Uterus (tissue), 2 donors: Measurements from ENCODE around the gene PDK4.

Source experiments
- POLR2A ChIP-seq, 2 donors: fragments of 450-650 bp; IDR thresholded peaks; one replicate each; pipeline ENCODE4 v1.6.1; 2016; ENCODE audit warnings: antibody characterized with exemption in 2 of 2, mild to moderate bottlenecking in 1 of 2, moderate library complexity in 1 of 2
- TF ChIP-seq, protein P1 (sequence below), 4 experiments: fragments of 200-600 bp in 2 of 4; fragments of 450-650 bp in 2 of 4; sonication (generic) in 2 of 4; IDR thresholded peaks; one replicate each; pipeline ENCODE4 v1.5.1; 2016 to 2019; ENCODE audit warnings: antibody characterized with exemption in 4 of 4, mild to moderate bottlenecking in 2 of 4, moderate library complexity in 1 of 4

DNA sequence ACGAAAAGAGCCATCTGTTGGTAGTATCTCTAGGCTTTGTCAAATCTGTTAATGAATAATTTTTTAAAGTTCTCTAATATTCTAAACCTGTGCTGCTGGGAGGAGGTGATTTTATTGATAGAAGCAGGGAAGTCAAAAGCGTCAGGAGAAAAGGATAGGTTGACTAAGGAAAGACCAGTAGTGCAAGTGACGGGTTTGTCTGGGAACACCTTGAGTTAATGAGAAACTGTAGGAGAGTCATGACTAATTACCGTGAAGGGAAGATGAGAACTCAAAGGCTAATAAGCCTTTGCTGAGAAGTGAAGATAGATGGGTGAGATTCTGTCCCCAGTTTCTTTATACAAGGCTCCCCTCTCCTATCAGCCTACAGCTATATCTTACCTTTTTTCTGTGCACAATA is 5.0 kb upstream of the PDK4 start:
- TF ChIP-seq, protein P1, sequence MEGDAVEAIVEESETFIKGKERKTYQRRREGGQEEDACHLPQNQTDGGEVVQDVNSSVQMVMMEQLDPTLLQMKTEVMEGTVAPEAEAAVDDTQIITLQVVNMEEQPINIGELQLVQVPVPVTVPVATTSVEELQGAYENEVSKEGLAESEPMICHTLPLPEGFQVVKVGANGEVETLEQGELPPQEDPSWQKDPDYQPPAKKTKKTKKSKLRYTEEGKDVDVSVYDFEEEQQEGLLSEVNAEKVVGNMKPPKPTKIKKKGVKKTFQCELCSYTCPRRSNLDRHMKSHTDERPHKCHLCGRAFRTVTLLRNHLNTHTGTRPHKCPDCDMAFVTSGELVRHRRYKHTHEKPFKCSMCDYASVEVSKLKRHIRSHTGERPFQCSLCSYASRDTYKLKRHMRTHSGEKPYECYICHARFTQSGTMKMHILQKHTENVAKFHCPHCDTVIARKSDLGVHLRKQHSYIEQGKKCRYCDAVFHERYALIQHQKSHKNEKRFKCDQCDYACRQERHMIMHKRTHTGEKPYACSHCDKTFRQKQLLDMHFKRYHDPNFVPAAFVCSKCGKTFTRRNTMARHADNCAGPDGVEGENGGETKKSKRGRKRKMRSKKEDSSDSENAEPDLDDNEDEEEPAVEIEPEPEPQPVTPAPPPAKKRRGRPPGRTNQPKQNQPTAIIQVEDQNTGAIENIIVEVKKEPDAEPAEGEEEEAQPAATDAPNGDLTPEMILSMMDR (IDR thresholded peaks at IDR 0.05), result no peak
- TF ChIP-seq POLR2A (IDR thresholded peaks at IDR 0.05), result no peak
